ENCODE data around the gene PFDN5. TPM values are rescaled to one million over a fixed set of nuclear protein-coding genes. Genes with fewer than 3 reads are reported as not detected.

PFDN5 gene
- total RNA-seq, 1 experiment from 2014 or later = 357 TPM

Other genes with a start within 250 kb of the PFDN5 start
- gene TNS2, start 245.5 kb upstream of the PFDN5 start, total RNA-seq (2014; rRNA removed; shearing (Covaris generic)) = 12.1 and 16.9 TPM in 2 replicates
- gene SPRYD3, start 216.2 kb upstream of the PFDN5 start, total RNA-seq (2014; rRNA removed; shearing (Covaris generic)) = 24.4 and 28.5 TPM in 2 replicates
- 53.1 and 54.9 TPM in 2 replicates for gene IGFBP6, start 197.9 kb upstream of the PFDN5 start, total RNA-seq (2014; rRNA removed; shearing (Covaris generic))
- gene SOAT2, start 192.1 kb upstream of the PFDN5 start, total RNA-seq (2014; rRNA removed; shearing (Covaris generic)) = not detected in 2 replicates
- 12.3 and 14.9 TPM in 2 replicates for gene ZNF740, start 114.8 kb upstream of the PFDN5 start, total RNA-seq (2014; rRNA removed; shearing (Covaris generic))
- 5.6 and 12.6 TPM in 2 replicates for gene CSAD, start 114.6 kb upstream of the PFDN5 start, total RNA-seq (2014; rRNA removed; shearing (Covaris generic))
- gene ITGB7, start 88.3 kb upstream of the PFDN5 start, total RNA-seq (2014; rRNA removed; shearing (Covaris generic)) = not detected in 2 replicates
- 8.5 and 12.0 TPM in 2 replicates for gene RARG, start 63.3 kb upstream of the PFDN5 start, total RNA-seq (2014; rRNA removed; shearing (Covaris generic))
- gene ESPL1, start 27.2 kb upstream of the PFDN5 start, total RNA-seq (2014; rRNA removed; shearing (Covaris generic)) = 12.3 and 15.7 TPM in 2 replicates
- gene MYG1, start 4.2 kb downstream of the PFDN5 start, total RNA-seq (2014; rRNA removed; shearing (Covaris generic)) = 112 and 124 TPM in 2 replicates
- 92.3 and 98.9 TPM in 2 replicates for gene AAAS, start 26.1 kb downstream of the PFDN5 start, total RNA-seq (2014; rRNA removed; shearing (Covaris generic))
- gene SP7, start 40.8 kb downstream of the PFDN5 start, total RNA-seq (2014; rRNA removed; shearing (Covaris generic)) = not detected in 2 replicates
- gene SP1, start 84.6 kb downstream of the PFDN5 start, total RNA-seq (2014; rRNA removed; shearing (Covaris generic)) = 49.4 and 51.7 TPM in 2 replicates
- 0.15 TPM in 1 of 2 replicates, not detected in the other for gene AMHR2, start 128.3 kb downstream of the PFDN5 start, total RNA-seq (2014; rRNA removed; shearing (Covaris generic))
- gene PRR13, start 146.2 kb downstream of the PFDN5 start, total RNA-seq (2014; rRNA removed; shearing (Covaris generic)) = 119 and 129 TPM in 2 replicates
- 215 and 326 TPM in 2 replicates for gene PCBP2, start 156.6 kb downstream of the PFDN5 start, total RNA-seq (2014; rRNA removed; shearing (Covaris generic))
- 4.5 and 6.3 TPM in 2 replicates for gene MAP3K12, start 203.9 kb downstream of the PFDN5 start, total RNA-seq (2014; rRNA removed; shearing (Covaris generic))
- gene TARBP2, start 205.7 kb downstream of the PFDN5 start, total RNA-seq (2014; rRNA removed; shearing (Covaris generic)) = 33.9 and 34.6 TPM in 2 replicates
- 1.0 TPM in 1 of 2 replicates, not detected in the other for gene NPFF, start 211.9 kb downstream of the PFDN5 start, total RNA-seq (2014; rRNA removed; shearing (Covaris generic))